Embryonic facial prominence (tissue), 1 donor: ENCODE data around the gene CACUL1.
A peak's percentile ranks its signal among the peaks of the same experiment; 100 is the strongest.
"Not testable (repeated sequence)": the region's sequence is repeated elsewhere in the genome, so short reads cannot be mapped to it uniquely, and the experiment has no call there.

ENCODE experiments used
- DNase-seq: peaks from one replicate; pipeline ENCODE4 v3.0.0-alpha.2; 2016; ENCODE audit errors: extremely low spot score

Gene CACUL1

GRCh38 chr10:118687472-118687871 is 67.3 kb downstream of the CACUL1 start:
- no peak for DNase-seq

GRCh38 chr10:118682533-118682932 is 72.2 kb downstream of the CACUL1 start:
- no peak for DNase-seq

- DNase-seq: no peak
Observed at GRCh38 chr10:118680197-118680596, 74.6 kb downstream of the CACUL1 start.

GRCh38 chr10:118674226-118674919 is 80.4 kb downstream of the CACUL1 start:
- DNase-seq: no peak

- DNase-seq: no peak
Observed at GRCh38 chr10:118672766-118673715, 81.7 kb downstream of the CACUL1 start.

GRCh38 chr10:118672153-118672552 is 82.6 kb downstream of the CACUL1 start:
- no peak for DNase-seq

- DNase-seq: not testable (repeated sequence)
Observed at GRCh38 chr10:118671221-118671620, 83.5 kb downstream of the CACUL1 start.

GRCh38 chr10:118670472-118671124 is 84.2 kb downstream of the CACUL1 start:
- DNase-seq: no peak

GRCh38 chr10:118669835-118670234 is 84.9 kb downstream of the CACUL1 start:
- DNase-seq: no peak

- DNase-seq: peak; percentile 68
Observed at GRCh38 chr10:118669020-118669791, 85.6 kb downstream of the CACUL1 start.

GRCh38 chr10:118668228-118668952 is 86.4 kb downstream of the CACUL1 start:
- no peak for DNase-seq

GRCh38 chr10:118667732-118668131 is 87.0 kb downstream of the CACUL1 start:
- DNase-seq: no peak

GRCh38 chr10:118666350-118666749 is 88.4 kb downstream of the CACUL1 start:
- no peak for DNase-seq

- DNase-seq: no peak
Observed at GRCh38 chr10:118664321-118664720, 90.4 kb downstream of the CACUL1 start.

GRCh38 chr10:118663176-118663575 is 91.6 kb downstream of the CACUL1 start:
- no peak for DNase-seq

GRCh38 chr10:118662228-118663035 is 92.3 kb downstream of the CACUL1 start:
- no peak for DNase-seq

GRCh38 chr10:118658762-118659161 is 96.0 kb downstream of the CACUL1 start:
- DNase-seq: no peak

GRCh38 chr10:118658168-118658567 is 96.6 kb downstream of the CACUL1 start:
- DNase-seq: not testable (repeated sequence)

- DNase-seq: not testable (repeated sequence)
Observed at GRCh38 chr10:118645294-118645693, 109.5 kb downstream of the CACUL1 start.

GRCh38 chr10:118642228-118642627 is 112.5 kb downstream of the CACUL1 start:
- no peak for DNase-seq
